Cardiac muscle cell (in vitro differentiated cells and primary cell): ENCODE measurements around the gene PAQR6. TPM values are rescaled to one million over a fixed set of nuclear protein-coding genes. Genes with fewer than 3 reads are reported as not detected.
A peak's percentile ranks its signal among the peaks of the same experiment; 100 is the strongest.

ENCODE experiments used
- DNase-seq, 2 donors: peaks; one replicate each; pipeline versions ENCODE4 v3.0.0 to v3.0.0-alpha.2; 2010 to 2017; ENCODE audit warnings: low read depth in 1 of 2, low spot score in 1 of 2
- H3K27ac ChIP-seq: fragments of 200-600 bp; sonication (generic); 2 replicates; pipeline ENCODE4 v1.5.1; 2016
- H3K27me3 ChIP-seq: fragments of 200-600 bp; sonication (generic); 2 replicates; pipeline ENCODE4 v1.6.0; 2016; ENCODE audit warnings: control low read depth
- H3K36me3 ChIP-seq: fragments of 200-600 bp; sonication (generic); 2 replicates; pipeline ENCODE4 v1.5.1; 2016; ENCODE audit warnings: control low read depth
- H3K4me1 ChIP-seq: fragments of 200-600 bp; sonication (generic); 2 replicates; pipeline ENCODE4 v1.8.1; 2017; ENCODE audit warnings: low read depth, mild to moderate bottlenecking, mixed run types
- H3K4me3 ChIP-seq: fragments of 200-600 bp; sonication (generic); 2 replicates; pipeline ENCODE4 v1.5.1; 2016; ENCODE audit warnings: mild to moderate bottlenecking
- H3K9me3 ChIP-seq: fragments of 200-600 bp; sonication (generic); 2 replicates; pipeline ENCODE4 v1.5.1; 2017; ENCODE audit warnings: low read depth, mild to moderate bottlenecking, control low read depth
- CTCF ChIP-seq: IDR thresholded peaks from 2 replicates; pipeline ENCODE4 v1.5.1; 2012; ENCODE audit warnings: low read depth, mild to moderate bottlenecking, low read length
- polyA plus RNA-seq: library from polyadenylated mRNA; unstranded; fragments of >200 nt; fragmentation: Nextera tagmentation; extraction: Ambion mirVana; gene quantifications from 2 replicates; pipeline ENCODE4 v1.2.1, GENCODE V29; 2016
- total RNA-seq: library from RNA; depleted of rRNA; stranded (reverse); fragments of >200 nt; gene quantifications from 2 replicates; pipeline ENCODE4 v1.2.3, GENCODE V29; 2016

PAQR6 gene
- total and polyA plus RNA-seq, 2 experiments from 2014 or later: 35.7 to 40.1 TPM

DNA sequence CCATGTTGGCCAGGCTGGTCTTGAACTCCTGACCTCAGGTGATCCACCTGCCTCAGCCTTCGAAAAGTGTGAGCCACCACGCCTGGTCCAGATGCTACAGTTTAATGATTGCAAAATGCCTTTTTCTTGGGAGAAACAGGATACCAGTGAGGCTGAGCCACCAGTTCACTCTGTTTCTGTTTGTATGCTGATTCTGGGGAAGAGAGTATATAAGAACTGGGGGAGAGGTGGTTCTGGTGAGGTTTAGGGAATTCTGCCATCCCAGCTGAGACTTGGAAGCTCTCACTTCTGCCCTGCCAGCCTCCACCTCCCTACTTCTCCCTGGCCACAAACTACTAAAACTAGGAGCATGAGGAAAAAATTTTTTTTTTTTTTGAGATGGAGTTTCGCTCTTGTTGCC is 43.2 kb downstream of the PAQR6 start:
- Histone ChIP-seq H3K9me3 (no peaks in the 10 kb centered on the region), H3K27me3 (no peaks in the 10 kb centered on the region), H3K4me1 (no peaks in the 10 kb centered on the region), H3K4me3 (no peak overlapping the region), H3K36me3 (peaks cover 7% of the 10 kb centered on the region), H3K27ac (no peak overlapping the region)
- DNase-seq: peak in 1 of 2 donors; percentile 40
- no peak for TF ChIP-seq CTCF

DNA sequence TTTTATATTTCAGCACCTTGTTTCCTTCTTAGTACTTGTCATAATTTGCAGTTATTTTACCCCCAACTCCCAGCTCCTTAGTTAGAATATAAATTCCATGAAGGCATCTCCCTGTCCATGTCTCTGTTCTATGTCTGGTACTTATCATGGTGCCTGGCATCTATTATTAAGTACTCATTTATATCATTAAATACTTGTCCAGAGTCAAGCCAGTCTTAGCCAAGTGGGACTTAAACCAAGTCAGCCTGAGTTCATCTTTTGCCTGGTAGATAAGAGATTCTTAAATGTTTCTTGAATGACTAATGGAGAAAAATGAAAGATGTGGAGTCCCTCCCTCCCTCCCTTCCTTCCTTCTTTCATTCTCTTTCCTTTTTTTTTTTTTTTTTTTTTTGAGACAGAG is 44.5 kb downstream of the PAQR6 start:
- Histone ChIP-seq H3K4me1 (no peaks in the 10 kb centered on the region), H3K9me3 (no peaks in the 10 kb centered on the region), H3K36me3 (peaks cover 7% of the 10 kb centered on the region), H3K27me3 (no peaks in the 10 kb centered on the region), H3K27ac (no peak overlapping the region), H3K4me3 (no peak overlapping the region)
- no peak for TF ChIP-seq CTCF
- peak in 1 of 2 donors; percentile 82 for DNase-seq

DNA sequence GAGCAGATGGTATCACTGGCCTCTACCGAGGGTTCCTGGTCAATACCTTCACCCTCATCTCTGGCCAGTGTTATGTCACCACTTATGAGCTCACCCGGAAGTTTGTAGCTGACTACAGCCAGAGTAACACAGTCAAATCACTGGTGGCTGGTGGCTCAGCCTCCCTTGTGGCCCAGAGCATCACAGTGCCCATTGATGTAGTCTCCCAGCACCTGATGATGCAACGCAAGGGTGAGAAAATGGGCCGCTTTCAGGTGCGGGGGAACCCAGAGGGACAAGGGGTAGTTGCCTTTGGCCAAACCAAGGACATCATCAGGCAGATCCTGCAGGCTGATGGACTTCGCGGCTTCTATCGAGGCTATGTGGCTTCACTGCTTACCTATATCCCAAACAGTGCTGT is 47.8 kb downstream of the PAQR6 start:
- no peaks in the 10 kb centered on the region for H3K9me3 ChIP-seq
- no peak for TF ChIP-seq CTCF
- no peaks in the 10 kb centered on the region for H3K36me3 ChIP-seq
- H3K4me1 ChIP-seq: no peaks in the 10 kb centered on the region
- no peak overlapping the region for H3K4me3 ChIP-seq
- no peak for DNase-seq
- H3K27ac ChIP-seq: no peak overlapping the region
- no peaks in the 10 kb centered on the region for H3K27me3 ChIP-seq

GRCh38 chr1:156198831-156199349 is 49.0 kb downstream of the PAQR6 start:
- Histone ChIP-seq H3K4me1 (peaks cover 4% of the 10 kb centered on the region), H3K27me3 (no peaks in the 10 kb centered on the region), H3K4me3 (no peak overlapping the region), H3K9me3 (no peaks in the 10 kb centered on the region), H3K36me3 (no peaks in the 10 kb centered on the region), H3K27ac (no peak overlapping the region)
- no peak for TF ChIP-seq CTCF
- DNase-seq: no peak

DNA sequence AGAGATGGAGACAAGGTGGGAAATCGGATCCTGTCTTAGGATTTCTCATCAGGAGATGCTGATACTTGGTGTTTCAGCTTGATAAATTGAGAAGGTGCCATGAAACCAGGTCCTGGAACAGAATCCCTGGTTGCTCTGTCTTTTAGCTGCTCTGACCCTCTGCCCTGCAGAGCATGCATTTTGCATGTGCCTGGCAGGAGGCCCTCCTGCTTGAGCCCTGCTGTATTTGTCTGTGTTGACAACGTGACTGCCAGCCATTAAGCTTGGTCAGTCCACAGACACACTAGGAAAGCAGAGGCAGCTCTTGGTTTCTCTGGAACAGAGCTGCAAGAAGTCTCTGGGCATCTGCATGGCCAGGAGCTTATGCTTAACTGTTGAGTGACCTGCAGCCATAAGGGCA is 51.4 kb downstream of the PAQR6 start:
- no peak for TF ChIP-seq CTCF
- Histone ChIP-seq H3K27me3 (no peaks in the 10 kb centered on the region), H3K27ac (no peak overlapping the region), H3K9me3 (no peaks in the 10 kb centered on the region), H3K4me1 (peaks cover 4% of the 10 kb centered on the region), H3K4me3 (no peak overlapping the region), H3K36me3 (no peaks in the 10 kb centered on the region)
- DNase-seq: no peak

GRCh38 chr1:156195853-156196252 is 52.0 kb downstream of the PAQR6 start:
- Histone ChIP-seq H3K9me3 (no peaks in the 10 kb centered on the region), H3K27me3 (no peaks in the 10 kb centered on the region), H3K4me1 (peaks cover 4% of the 10 kb centered on the region), H3K27ac (no peak overlapping the region), H3K4me3 (no peak overlapping the region), H3K36me3 (no peaks in the 10 kb centered on the region)
- DNase-seq: no peak
- TF ChIP-seq CTCF: no peak
